HG02938 (cell line): Measurements from ENCODE around the gene FAM171A2.
A peak's percentile ranks its signal among the peaks of the same experiment; 100 is the strongest.
"Not testable (repeated sequence)": the region's sequence is repeated elsewhere in the genome, so short reads cannot be mapped to it uniquely, and the experiment has no call there.

ENCODE experiments used
- ATAC-seq: cut with Tn5 transposase; IDR thresholded peaks from one replicate; pipeline ENCODE4 v1.9.1; 2021; ENCODE audit warnings: mild to moderate bottlenecking, moderate library complexity; ENCODE audit not compliant: unreplicated experiment

Gene FAM171A2

DNA sequence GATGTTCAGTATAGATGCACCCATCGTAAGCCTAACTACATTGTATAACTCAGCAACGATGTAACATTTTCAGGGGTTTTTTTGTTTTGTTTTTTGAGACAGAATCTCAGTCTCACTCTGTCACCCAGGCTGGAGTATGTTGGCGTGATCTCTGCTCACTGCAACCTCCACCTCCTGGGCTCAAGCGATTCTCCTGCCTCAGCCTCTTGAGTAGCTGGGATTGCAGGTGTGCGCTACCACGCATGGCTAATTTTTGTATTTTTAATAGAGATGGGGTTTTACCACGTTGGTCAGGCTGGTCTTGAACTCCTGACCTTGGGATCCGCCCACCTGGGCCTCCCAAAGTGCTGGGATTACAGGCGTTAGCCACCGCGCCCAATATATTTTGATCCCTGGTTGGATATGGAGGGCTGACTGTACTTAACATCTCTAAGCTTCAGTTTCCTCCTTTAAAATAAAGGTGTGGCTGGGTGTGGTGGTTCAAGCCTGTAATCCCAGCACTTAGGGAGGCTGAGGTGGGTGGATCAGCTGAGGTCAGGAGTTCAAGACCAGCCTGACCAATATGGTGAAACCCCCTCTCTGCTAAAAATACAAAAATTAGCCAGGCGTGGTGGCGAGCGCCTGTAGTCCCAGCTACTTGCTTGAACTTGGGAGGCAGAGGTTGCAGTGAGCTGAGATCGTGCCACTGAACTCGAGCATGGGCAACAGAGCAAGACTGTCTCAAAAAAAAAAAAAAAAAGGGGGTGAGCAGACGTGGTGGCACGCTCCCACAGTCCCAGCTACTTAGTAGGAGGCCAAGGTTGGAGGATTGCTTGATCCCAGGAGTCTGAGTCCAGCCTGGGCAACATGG lies 16.2 kb downstream of the FAM171A2 start:
- ATAC-seq = not testable (repeated sequence)

DNA sequence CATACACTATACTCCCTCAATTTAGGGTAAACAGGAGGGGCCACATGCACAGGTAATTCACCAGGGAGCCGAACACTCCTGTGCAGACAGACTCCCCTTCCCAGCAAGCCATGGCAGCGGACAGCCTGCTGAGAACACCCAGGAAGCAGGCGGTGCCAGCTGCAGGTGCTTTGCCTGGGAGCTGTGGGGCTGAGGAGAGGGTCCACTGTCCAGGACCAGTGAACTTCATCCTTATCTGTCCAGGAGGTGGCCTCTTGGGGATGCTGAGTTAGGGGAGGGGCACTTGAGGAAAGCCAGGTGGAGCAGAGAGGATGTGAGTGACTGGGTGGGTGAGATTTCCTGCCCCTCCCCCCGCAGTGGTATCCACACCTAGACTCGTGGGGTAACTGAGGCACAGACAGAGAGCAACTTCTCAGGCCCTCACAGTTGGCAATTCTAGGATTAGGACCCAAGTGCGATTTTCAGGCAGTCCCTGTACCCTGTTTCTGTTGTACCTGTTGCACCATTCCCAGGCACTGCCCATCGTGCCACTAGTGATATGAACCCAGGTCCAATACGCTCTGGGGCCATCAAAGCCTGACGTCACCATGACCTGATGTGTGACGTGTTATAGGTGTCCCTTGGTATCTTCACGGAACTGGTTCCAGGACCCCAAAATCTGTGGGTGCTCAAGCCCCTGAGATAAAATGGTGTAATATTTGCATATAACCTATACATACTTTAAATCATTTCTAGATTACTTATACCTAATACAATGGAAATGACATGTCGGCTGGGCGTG lies 17.4 kb downstream of the FAM171A2 start:
- no peak for ATAC-seq

DNA sequence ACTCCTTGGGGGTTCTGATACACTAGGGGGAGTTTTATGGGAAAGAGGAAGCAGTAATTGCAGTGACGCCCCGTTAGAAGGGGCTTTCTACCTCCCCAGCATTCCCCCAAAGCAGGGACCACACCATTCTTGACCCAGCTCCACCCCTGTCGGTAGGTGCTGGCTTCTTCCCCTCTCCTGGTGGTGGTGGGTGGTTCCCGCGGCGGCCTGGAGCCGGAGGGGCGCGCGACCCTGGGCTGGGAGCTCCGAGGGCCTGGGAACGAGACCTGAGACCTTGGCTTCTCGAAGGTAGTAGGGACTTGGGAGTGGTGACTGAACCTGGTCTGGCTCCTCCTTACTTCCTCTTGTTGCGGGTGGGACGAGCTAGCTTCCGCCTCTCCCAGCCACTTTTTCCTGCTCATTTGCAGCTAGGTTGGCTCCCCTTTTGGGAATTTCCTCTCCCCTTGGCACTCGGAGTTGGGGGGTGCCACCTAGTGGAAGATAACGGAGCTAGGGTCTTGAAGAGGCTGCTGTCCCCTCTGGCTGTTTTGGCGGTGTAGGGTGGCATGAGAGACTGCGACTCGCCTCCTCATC lies 18.1 kb downstream of the FAM171A2 start:
- peak; percentile 1 for ATAC-seq

DNA sequence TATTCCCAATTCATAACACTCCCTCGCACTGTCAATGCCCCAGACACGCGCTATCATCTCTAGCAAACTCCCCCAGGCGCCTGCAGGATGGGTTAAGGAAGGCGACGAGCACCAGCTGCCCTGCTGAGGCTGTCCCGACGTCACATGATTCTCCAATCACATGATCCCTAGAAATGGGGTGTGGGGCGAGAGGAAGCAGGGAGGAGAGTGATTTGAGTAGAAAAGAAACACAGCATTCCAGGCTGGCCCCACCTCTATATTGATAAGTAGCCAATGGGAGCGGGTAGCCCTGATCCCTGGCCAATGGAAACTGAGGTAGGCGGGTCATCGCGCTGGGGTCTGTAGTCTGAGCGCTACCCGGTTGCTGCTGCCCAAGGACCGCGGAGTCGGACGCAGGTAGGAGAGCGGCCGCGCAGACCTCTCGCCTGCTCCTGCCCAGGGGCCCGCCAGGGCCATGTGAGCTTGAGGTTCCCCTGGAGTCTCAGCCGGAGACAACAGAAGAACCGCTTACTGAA lies 18.7 kb downstream of the FAM171A2 start, which contains the start of gene GRN:
GRN (plus strand) TSS at position 364 of the 515 bp plus-strand sequence. CDS start 3,863 bp downstream, outside the sequence.
- ATAC-seq = peak; percentile 53

DNA sequence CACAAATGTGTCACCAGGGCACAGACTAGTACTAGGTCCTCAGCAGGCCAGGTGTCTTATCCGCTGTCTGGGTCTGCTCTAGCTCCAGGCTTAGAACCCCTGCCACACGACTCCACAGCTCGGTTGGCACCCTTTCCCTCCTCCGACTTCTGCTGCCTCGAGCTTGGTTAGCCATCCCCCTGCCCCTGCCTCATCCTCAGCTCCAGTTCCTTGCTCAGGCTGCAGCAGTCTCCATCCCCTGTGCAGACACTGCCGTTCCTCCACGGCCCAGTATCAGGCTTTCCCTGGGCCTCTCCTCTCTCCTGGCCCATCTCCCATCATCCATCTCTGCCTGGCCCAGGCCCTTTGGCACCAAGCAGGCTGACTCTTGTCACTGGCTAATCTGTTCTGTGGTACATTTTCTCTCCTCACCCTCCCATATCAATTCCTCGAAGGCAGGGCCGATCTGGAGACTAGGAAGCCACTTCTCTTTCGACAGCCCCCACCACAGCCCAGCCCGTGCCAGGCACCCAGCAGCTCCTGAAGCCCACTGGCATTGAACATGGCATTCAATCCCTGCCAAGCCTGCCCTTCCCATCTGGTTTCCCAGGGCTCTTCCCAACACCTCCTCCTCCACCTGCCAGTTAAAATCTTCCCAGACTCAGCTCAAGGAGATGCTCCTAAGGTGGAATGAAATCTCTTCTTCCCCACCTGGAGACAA lies 20.0 kb downstream of the FAM171A2 start:
- no peak for ATAC-seq

DNA sequence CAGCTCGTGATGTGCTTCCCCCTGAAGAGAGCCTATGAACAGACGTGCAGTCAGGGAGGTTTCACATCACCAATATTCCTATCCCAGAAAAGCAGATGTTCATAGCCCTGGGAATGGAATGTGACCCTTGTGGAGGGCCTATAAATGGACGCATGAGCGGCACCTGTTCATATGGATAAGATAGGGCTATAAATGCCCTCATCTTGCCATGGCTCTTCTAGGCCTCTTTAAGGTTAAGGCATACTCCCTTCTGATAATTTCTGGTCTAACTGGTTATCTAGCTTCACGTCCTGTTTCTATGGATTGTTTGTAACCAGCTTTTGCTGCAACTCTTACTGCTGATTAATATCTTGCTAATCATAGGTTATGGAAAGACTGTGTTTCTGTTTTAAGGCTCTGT lies 23.1 kb downstream of the FAM171A2 start:
- ATAC-seq = not testable (repeated sequence)

DNA sequence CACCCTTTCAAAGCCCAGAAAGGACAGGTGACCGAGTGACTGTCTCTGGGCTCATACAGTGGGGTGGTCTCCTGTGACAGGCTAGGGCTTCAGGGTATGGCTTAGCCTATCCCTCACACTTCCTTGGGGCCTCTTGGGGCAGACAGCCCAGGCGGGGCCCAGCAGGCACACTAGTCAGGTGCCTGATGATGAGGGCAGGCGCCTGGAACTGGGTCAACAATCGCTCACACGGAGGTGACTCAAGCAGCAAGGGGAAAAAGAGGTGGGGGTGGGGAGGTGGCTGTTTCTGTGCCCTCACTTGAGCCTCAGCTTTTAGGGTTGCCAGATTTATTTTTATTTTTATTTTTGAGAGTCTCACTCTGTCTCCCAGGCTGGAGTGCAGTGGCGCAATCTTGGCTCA lies 25.0 kb downstream of the FAM171A2 start:
- no peak for ATAC-seq

DNA sequence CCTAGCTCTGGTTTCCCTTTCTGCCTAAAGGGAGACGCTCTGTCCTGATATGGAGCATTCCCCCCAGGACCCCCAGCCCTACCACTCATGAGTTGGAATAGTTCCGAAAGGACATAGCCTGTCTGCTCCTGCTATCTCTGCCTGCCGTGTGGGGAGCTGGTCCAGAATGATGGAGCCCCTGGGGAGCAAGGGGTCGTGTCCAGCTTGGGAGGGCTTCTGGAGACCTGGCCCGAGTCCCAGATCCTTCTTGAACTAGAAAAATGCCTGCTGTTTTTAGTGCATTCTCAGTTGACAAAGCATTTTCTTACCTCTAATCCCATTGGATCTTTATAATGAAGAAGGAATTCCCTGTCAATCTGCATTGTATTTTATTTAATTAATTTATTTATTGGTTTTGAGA lies 27.7 kb downstream of the FAM171A2 start:
- ATAC-seq = no peak

DNA sequence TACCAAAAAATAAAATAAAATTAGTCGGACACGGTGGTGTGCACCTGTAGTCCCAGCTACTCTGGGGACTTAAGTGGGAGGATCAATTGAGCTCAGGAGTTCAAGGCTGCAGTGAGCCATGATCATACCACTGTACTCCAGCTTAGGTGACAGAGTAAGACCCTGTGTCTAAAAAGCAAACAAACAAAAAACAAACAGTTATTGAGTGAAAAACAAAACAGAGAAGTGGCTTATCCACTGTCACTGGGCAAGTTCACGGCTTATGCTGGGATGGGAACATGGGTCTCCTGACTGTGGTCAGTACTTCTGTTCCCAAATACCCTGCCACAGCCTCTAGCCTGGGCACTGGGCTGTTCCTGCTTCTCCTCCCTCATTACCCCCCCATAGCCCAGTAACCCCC lies 28.1 kb downstream of the FAM171A2 start:
- ATAC-seq = no peak

DNA sequence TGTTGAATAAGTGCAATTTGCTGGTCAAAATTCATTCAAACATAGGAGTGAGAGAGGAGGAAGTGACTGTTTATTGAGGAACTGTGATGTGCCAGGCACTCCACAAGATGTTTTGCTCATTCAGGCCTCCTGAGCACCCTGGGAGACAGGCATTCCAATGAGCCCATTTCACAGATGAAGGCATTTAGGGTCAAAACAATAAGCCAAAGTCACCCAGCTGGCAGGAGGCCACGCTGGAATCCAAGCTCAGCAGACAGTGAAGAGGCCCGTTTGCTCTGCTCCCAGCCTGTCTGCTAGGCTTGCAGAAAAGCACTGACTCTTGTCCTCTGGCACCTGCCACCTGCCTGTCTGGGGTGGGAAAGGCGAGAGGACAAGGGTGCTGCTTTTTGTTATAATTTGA lies 28.9 kb downstream of the FAM171A2 start:
- ATAC-seq = no peak

DNA sequence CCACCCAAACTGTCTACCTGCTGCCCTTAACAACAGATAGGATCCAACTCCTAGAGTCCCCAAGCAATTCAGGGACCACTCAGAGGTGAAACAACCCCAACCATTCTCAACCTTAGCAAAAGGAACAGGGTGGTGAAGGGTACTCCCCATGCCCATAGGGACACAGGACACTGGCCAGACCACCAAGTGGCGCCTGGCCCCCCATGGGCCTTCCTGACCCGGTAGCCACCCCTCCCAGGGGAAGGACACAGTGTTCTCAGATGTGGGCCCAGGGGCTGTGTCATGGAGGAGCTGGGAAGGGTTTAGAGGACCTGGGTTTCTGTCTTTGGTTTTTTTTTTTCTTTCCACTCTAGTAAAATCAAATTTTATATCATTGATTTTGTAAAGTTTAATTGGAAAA lies 29.3 kb downstream of the FAM171A2 start:
- no peak for ATAC-seq

DNA sequence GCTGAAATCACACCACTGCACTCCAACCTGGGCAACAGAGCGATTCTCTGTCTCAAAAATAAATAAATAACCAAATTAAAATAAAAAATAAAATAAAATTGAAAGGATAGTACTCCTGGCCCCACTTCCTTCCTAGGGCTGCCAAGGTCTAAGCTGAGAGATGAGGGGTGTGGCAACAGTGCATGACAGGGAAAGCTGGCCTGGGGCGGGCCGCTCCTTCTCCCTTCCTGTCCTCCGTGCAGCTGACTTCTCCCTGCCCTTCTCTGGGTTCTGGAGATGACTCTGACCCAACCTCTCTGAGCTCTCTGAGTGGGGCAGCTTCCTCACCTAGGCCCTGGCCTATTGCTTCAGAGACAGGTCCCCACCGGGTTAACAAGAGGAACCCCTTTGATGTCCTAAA lies 30.3 kb downstream of the FAM171A2 start:
- ATAC-seq = no peak

DNA sequence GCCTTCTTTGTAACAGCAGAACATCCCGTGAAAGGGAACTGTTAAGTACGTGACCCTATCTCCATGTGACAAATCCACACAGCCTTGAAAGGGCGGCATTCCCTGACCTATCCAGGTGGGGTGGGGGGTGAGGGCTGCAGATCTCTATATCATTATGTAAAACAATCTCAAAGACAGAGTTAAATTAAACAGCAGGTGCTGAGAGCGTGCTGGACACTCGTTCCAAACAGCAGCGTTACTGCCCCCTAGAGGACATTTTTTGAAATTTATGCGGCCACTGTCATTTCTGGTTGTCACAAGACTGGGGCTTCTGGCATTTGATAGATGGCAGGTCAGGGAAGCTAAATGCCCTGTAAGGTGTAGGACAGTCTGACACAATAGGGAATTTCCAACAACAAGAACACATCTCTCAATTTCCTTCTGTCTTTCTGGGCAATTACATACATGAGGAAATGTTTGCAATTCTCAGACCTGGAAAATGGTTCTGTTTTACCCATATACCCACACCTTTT lies 32.3 kb downstream of the FAM171A2 start:
- ATAC-seq = no peak

DNA sequence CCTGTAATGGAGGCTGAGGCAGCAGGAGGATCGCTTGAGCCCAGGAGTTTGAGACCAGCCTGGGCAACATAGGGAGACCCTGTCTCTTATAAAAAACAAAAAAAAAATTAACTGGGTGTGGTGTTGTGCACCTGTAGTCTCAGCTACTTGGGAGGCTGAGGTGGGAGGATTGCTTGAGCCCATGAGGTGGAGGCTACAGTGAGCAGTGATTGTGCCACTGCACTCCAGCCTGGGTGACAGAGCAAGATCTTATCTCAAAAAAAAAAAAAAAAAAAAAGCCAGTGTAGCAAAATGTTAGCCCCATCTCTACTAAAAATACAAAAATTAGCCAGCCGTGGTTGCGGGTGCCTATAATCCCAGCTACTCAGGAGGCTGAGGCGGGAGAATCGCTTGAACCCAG lies 33.4 kb downstream of the FAM171A2 start:
- not testable (repeated sequence) for ATAC-seq

DNA sequence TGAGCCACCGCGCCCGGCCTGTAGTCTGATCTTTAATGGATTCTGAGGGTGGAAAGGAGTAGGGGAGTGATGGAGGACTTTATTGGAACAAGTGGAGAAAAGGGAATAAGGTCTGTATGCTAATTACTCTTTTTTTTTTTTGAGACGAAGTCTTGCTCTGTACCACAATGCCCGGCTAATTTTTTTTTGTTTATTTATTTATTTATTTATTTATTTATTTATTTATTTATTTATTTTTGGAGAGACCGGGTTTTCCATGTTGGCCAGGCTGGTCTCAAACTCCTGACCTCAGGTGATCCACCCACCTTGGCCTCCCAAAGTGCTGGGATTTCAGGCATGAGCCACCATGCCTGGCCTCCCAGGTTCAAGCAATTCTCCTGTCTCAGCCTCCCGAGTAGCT lies 34.1 kb downstream of the FAM171A2 start:
- ATAC-seq = not testable (repeated sequence)

DNA sequence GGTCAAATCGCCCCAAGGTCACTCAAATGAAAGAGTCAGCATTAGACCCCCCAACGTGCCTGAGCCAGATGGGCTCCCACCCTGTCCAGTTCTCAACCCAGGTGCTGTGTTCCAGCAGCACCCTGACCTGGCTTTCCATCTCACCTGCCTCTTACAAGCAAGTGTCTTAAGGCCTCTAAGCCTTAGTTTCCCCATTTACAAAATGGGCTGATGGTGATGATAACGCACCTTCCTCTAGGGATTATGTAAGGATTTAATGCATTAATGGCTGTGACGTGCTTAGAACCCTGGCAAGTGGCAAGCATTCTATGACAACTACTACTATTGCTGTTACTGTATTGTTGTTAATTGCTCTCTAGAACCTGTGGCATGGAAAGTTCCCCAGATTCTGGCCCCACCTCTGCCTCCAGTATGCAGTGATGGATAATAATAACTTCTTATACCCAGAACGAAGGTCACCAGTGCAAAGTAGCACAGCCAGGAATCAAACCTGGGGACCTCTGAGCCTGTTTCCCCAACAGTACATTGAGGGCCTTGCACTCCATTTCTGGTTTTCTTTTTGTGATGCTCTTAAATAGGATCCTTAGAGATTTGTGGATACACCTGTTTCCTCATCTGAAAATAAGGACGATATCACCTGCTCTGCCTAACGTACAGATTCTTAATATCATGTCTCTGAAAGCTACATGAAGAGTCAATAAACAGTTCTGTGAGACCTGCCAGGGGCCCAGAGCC lies 35.8 kb downstream of the FAM171A2 start:
- no peak for ATAC-seq

DNA sequence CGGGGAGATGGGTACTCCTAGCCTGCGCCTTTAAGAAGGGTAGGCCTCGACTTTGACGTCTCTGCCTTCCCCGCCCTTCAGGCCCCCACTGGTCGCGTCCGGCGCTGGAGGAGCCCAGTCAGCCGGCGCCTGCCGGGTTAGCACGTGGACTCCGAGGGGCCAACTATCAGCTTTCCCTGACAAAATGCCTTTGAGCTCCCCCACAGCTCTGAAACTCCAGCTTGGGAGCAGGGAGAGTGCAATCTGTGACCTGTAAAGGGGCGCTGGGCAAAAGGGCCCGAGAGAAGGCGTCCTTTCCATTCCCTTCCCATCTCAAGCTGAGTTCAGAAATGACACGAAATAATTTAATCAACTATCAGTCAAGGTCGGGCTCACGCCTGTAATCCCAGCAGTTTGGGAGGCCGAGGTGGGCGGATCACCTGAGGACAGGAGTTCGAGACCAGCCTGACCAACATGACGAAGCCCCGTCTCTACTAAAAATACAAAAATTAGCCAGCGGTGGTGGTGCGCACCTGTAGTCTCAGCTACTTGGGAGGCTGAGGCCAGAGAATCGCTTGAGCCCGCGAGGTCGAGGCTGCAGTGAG lies 36.7 kb downstream of the FAM171A2 start:
- ATAC-seq = no peak

DNA sequence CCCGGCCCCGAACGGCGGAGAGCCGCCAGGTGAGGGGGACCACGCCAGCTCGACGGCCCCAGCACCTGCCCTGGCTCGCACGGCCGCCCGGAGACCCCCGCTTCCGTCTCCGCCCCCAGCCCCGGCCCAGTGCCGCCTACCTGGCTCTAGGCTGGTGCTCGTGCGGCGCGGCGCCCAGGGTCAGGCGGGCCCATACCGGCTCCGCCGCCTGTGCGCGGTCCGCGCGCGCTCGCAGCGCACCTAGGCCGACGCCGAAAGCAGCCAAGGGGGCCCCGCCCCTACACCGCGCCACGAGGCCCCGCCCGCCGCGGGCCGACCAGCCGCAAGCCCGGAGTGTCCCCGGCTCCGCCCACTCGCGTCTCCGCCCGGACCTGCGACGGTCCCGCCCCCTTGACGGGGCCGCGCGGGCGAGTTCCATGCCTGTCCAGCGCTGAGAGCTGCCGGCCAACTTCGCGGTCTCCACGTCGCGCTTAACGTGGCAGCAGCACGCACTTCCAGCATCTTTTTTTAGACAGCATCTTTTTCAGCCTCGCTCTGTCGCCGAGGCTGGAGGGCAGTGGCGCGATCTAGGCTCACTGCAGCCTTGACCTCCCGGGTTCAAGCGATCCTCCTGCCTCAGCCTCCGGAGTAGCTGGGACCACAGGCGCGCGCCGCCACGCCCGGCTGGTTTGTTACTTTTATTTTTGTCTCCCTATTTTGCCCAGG lies 38.9 kb downstream of the FAM171A2 start, which contains the start of gene SLC25A39:
SLC25A39 (minus strand) TSS at position 253 of the 705 bp plus-strand sequence. CDS start 1,261 bp downstream, outside the sequence.
- ATAC-seq = peak; percentile 50

DNA sequence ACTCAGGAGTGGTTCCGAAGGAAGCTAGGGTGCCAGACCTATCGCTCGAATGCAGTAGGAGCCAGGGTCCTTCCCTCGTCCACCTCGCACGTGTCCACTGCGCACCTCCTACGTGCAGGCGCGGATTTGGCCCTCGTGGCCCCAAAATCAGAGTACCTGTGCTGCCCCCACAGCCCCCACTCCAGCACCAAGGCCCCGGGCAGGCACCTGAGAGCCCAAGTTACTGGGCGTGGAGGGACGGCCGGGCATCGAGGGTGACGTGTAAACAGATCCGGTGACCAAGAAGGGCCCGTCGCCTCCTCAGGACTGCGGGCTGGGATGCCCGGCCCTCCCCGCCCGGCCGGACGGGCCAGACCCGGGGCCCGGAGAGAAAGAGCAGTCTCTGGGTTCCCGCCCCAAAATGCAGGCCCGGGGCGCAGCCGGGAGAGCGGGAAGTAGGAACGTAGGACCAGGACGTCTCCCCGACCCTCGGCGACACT lies 39.5 kb downstream of the FAM171A2 start:
- no peak for ATAC-seq
